Breast epithelium (tissue), 4 donors: ENCODE measurements around the gene OR6K3. TPM values are rescaled to one million over a fixed set of nuclear protein-coding genes. Genes with fewer than 3 reads are reported as not detected.

Experiments
- DNase-seq, 2 donors: peaks; one replicate each; pipeline ENCODE4 v3.0.0-alpha.2; 2019; ENCODE audit warnings: low spot score in 2 of 2
- H3K27ac ChIP-seq, 2 donors: fragments of 200-600 bp; sonication (generic) in 1 of 2; one replicate each; pipeline ENCODE4 v1.5.1; 2016 to 2019; ENCODE audit warnings: mild to moderate bottlenecking in 1 of 2
- H3K27me3 ChIP-seq, 2 donors: fragments of 200-600 bp; sonication (generic) in 1 of 2; one replicate each; pipeline versions ENCODE4 v1.5.1 to v1.6.0; 2017 to 2019; ENCODE audit warnings: control low read depth in 1 of 2, mild to moderate bottlenecking in 1 of 2
- H3K36me3 ChIP-seq: fragments of 200-600 bp; one replicate; pipeline ENCODE4 v1.5.1; 2019
- H3K4me1 ChIP-seq, 2 donors: fragments of 200-600 bp; sonication (generic); one replicate each; pipeline ENCODE4 v1.5.1; 2016 to 2019; ENCODE audit warnings: control low read depth in 1 of 2
- H3K4me3 ChIP-seq, 3 donors: fragments of 200-600 bp; sonication (generic); 1 replicate in 2 of 3; 2 replicates in 1 of 3; pipeline ENCODE4 v1.5.1; 2016 to 2019; ENCODE audit warnings: mild to moderate bottlenecking in 3 of 3, moderate library complexity in 2 of 3
- H3K9me3 ChIP-seq, 2 donors: fragments of 200-600 bp; sonication (generic) in 1 of 2; one replicate each; pipeline ENCODE4 v1.5.1; 2016 to 2019; ENCODE audit warnings: control low read depth in 1 of 2
- POLR2A ChIP-seq: fragments of 450-650 bp; IDR thresholded peaks from one replicate; pipeline ENCODE4 v1.6.1; 2016; ENCODE audit warnings: antibody characterized with exemption, mild to moderate bottlenecking, moderate library complexity
- POLR2AphosphoS5 ChIP-seq, 3 donors: sonication (generic); formaldehyde crosslinking; IDR thresholded peaks; one replicate each; pipeline ENCODE4 v1.6.1; 2017; ENCODE audit warnings: antibody characterized with exemption in 3 of 3
- intact Hi-C: fragments of 100-400 bp; cut with DNase I; formaldehyde crosslinking; loops from one replicate; pipeline ENCODE4 v1.15.1; 2023; ENCODE audit warnings: low total_unique reads
- total RNA-seq, 3 donors: library from RNA; depleted of rRNA; stranded (reverse); fragments of >200 nt; gene quantifications; one replicate each; pipeline ENCODE4 v1.1.0, GENCODE V29; 2016
- TF ChIP-seq, protein P1 (sequence below), 3 donors: fragments of 450-650 bp; IDR thresholded peaks; one replicate each; pipeline ENCODE4 v1.5.1; 2016 to 2017; ENCODE audit warnings: antibody characterized with exemption in 3 of 3, mild to moderate bottlenecking in 3 of 3, moderate library complexity in 3 of 3

Gene OR6K3
- not detected for total RNA-seq

DNA sequence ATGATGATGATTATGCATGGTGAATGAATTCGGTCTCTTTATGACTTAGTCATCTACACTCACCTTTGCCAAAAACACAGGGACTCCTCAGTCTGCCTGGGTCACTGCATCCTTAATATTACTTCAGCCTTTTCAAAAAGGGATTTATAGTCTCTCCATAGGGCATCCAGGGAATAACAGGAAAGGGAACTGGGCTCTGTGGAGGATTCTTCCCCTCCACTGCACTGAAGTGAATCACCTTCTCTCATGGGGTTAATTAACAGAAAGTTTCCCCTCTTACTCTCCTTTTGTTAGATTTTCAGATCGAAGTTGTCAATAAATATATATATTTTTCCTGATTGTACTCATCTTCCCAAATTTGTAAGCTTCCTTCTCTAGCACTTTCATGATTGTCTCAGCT lies at the start of gene OR6K3:
OR6K3 (minus strand) TSS at position 101 of the 400 bp plus-strand sequence. CDS start 2,605 bp downstream, outside the sequence.
- no peaks in the 10 kb centered on the region for H3K9me3 ChIP-seq
- intact Hi-C loops = no loop called here
- DNase-seq = no peak
- no peak for TF ChIP-seq POLR2A
- TF ChIP-seq, protein P1, sequence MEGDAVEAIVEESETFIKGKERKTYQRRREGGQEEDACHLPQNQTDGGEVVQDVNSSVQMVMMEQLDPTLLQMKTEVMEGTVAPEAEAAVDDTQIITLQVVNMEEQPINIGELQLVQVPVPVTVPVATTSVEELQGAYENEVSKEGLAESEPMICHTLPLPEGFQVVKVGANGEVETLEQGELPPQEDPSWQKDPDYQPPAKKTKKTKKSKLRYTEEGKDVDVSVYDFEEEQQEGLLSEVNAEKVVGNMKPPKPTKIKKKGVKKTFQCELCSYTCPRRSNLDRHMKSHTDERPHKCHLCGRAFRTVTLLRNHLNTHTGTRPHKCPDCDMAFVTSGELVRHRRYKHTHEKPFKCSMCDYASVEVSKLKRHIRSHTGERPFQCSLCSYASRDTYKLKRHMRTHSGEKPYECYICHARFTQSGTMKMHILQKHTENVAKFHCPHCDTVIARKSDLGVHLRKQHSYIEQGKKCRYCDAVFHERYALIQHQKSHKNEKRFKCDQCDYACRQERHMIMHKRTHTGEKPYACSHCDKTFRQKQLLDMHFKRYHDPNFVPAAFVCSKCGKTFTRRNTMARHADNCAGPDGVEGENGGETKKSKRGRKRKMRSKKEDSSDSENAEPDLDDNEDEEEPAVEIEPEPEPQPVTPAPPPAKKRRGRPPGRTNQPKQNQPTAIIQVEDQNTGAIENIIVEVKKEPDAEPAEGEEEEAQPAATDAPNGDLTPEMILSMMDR (IDR thresholded peaks at IDR 0.05) = no peak
- TF ChIP-seq POLR2AphosphoS5 (IDR thresholded peaks at IDR 0.05) = no peak
- no peak within 1 kb of the TSS for H3K4me3 ChIP-seq
- no peaks in the 10 kb centered on the region for H3K4me1 ChIP-seq
- H3K27ac ChIP-seq = no peak within 1 kb of the TSS
- H3K27me3 ChIP-seq = no peaks in the 10 kb centered on the region
- H3K36me3 ChIP-seq = no peaks in the 10 kb centered on the region

- H3K4me3 ChIP-seq = no peak within 1 kb of the TSS
- H3K27ac ChIP-seq = no peak within 1 kb of the TSS
- H3K9me3 ChIP-seq = no peaks in the 10 kb centered on the region
- H3K36me3 ChIP-seq = no peaks in the 10 kb centered on the region
- TF ChIP-seq POLR2AphosphoS5 (IDR thresholded peaks at IDR 0.05) = no peak
- TF ChIP-seq, protein P1 (IDR thresholded peaks at IDR 0.05) = no peak
- TF ChIP-seq POLR2A = no peak
- intact Hi-C loops = no loop called here
- DNase-seq = no peak
- no peaks in the 10 kb centered on the region for H3K27me3 ChIP-seq
- no peaks in the 10 kb centered on the region for H3K4me1 ChIP-seq
Observed at GRCh38 chr1:158754420-158754819, 33.9 kb upstream of the OR6K3 start, which contains the start of gene OR6K6. TSS of gene OR6K6 (plus strand) at chr1:158754720. CDS start at chr1:158754888, 168 bp downstream.

GRCh38 chr1:158752155-158752712 lies 31.7 kb upstream of the OR6K3 start:
- Histone ChIP-seq H3K27me3 (no peaks in the 10 kb centered on the region), H3K27ac (no peak overlapping the region), H3K36me3 (no peaks in the 10 kb centered on the region), H3K9me3 (no peaks in the 10 kb centered on the region), H3K4me1 (no peaks in the 10 kb centered on the region), H3K4me3 (no peak overlapping the region)
- DNase-seq = no peak
- TF ChIP-seq POLR2A (no peak), POLR2AphosphoS5 (IDR thresholded peaks at IDR 0.05) (no peak)
- TF ChIP-seq, protein P1 (IDR thresholded peaks at IDR 0.05) = no peak
- intact Hi-C loops = no loop called here

DNA sequence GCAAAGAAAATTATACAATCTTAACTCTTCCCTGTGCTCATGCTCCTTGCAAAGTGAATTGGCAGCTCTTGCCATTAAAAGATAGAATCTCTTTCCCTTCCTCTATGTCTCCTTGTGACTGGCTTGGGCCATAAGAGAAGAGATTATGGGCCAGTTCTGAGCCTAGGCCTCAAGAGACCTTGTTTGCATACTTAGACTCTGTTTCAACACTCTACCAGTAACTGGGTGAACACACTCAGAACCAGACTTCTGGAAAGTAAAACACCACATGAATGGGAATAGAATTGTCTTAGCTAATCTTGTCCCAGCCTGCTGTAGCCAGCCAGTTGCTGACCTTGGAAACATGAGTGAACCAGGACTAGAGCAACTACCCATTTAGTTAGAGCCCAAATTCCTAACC lies 15.3 kb upstream of the OR6K3 start:
- no peaks in the 10 kb centered on the region for H3K4me1 ChIP-seq

GRCh38 chr1:158732524-158732923 lies 12.0 kb upstream of the OR6K3 start:
- Histone ChIP-seq H3K36me3 (no peaks in the 10 kb centered on the region), H3K4me1 (no peaks in the 10 kb centered on the region), H3K27me3 (no peaks in the 10 kb centered on the region), H3K9me3 (no peaks in the 10 kb centered on the region), H3K27ac (no peak overlapping the region), H3K4me3 (no peak overlapping the region)
- intact Hi-C loops = no loop called here
- DNase-seq = no peak
- no peak for TF ChIP-seq POLR2A
- TF ChIP-seq, protein P1 (IDR thresholded peaks at IDR 0.05) = no peak
- no peak for TF ChIP-seq POLR2AphosphoS5 (IDR thresholded peaks at IDR 0.05)

More for the DNA sequence above, 15.3 kb upstream of the OR6K3 start:
- Histone ChIP-seq H3K27ac (no peak overlapping the region), H3K36me3 (no peaks in the 10 kb centered on the region), H3K4me3 (no peak overlapping the region), H3K27me3 (no peaks in the 10 kb centered on the region), H3K9me3 (no peaks in the 10 kb centered on the region)
- no peak for DNase-seq
- intact Hi-C loops = loop anchor here (2.0 kb wide), 1 partner anchor 13 kb away; no protein-coding TSS in a partner anchor
- TF ChIP-seq, protein P1 (IDR thresholded peaks at IDR 0.05) = no peak
- no peak for TF ChIP-seq POLR2A
- TF ChIP-seq POLR2AphosphoS5 (IDR thresholded peaks at IDR 0.05) = no peak
